ENCODE measurements around the gene RELT. TPM values are rescaled to one million over a fixed set of nuclear protein-coding genes. Genes with fewer than 3 reads are reported as not detected.

Gene RELT
- total and polyA plus RNA-seq, 2 donors (not counting 1 experiment from before 2014, with no cell fraction given): 71.6 to 92.4 TPM

DNA sequence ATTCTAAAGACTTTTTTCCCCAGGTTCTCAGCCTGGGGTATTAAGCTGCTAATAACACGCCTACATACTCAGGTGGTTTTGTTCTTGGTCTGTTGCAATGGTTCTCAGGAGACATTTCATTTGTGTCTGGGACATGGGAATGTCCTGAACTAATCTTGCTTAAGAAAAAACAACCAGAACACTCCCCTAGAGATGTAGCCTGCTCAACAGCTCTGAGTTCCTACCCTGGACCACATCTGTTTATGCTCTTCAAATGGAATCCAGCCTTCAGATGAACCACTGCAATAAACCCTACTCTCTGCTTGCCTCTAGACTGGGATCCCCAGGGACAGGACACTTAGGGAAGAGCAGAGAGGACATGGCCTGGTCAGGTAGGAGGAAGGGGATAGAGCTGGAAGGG lies 29.9 kb downstream of the RELT start:
- H3K27ac Mint-ChIP-seq: peak overlapping the region; percentile 26
- POLR2A ChIA-PET: interaction anchor here (0.6 kb wide), 1 partner anchor 9 kb away, joined by 8 read pairs; no protein-coding TSS in a partner anchor
- H3K27me3 Mint-ChIP-seq: no peaks in the 10 kb centered on the region

DNA sequence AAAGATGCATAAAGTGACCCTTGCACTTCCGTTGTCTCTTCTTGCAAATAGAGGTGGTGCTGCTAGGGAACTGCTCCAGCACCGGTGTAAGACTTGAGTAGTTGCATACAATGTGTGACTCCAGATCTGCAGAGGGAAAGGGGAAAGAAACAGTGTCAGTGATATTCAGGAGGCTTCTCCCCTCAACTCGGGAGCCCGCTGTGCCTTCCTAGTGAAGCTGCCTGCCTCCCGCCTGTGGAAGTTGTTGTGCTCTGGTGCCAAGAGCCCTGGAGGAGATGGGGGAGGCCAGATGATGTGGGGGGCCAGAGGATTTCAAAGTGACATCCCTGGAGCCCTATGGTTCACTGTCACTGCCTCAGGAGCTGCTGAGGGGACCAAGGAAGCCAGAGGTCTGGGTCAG lies 30.4 kb downstream of the RELT start:
- CTCF ChIA-PET: interaction anchor here (1.2 to 1.5 kb wide), 6 partner anchors 13 to 255 kb away, joined by 3 to 7 read pairs (median 6); no protein-coding TSS in a partner anchor
- Histone ChIP-seq H3K79me2 (ENCODE audit: control insufficient read depth, insufficient read depth, low read length) (no peaks in the 10 kb centered on the region), H3K27me3 (replicated peaks in 1 of 4; ENCODE audit: control extremely low read depth in 1 of 4, control insufficient read depth in 3 of 4, insufficient read depth in 4 of 4, low read length in 3 of 4) (no peaks in the 10 kb centered on the region), H3K4me3 (ENCODE audit: control extremely low read depth in 1 of 5, extremely low read depth in 1 of 5, insufficient read depth in 1 of 5, low read depth in 2 of 5, low read length in 4 of 5) (no peak overlapping the region), H2AFZ (ENCODE audit: insufficient read depth, low read depth, low read length, poor library complexity, severe bottlenecking) (no peak overlapping the region), H3K4me1 (ENCODE audit: control insufficient read depth in 2 of 2, insufficient read depth in 2 of 2, low read length in 2 of 2) (no peaks in the 10 kb centered on the region), H3K4me2 (replicated peaks; ENCODE audit: low read depth, low read length, poor library complexity, severe bottlenecking) (no peak overlapping the region), H3K36me3 (replicated peaks in 1 of 2; ENCODE audit: control extremely low read depth in 1 of 2, control insufficient read depth in 1 of 2, extremely low read depth in 1 of 2, insufficient read depth in 2 of 2, low read length in 1 of 2) (peaks cover 0 to 37% of the 10 kb centered on the region in 2 experiments), H3K27ac (ENCODE audit: low read length in 2 of 2) (no peak overlapping the region), H4K20me1 (ENCODE audit: control insufficient read depth, insufficient read depth, low read length, poor library complexity, severe bottlenecking) (no peaks in the 10 kb centered on the region), H3K9ac (ENCODE audit: low read length) (no peak overlapping the region), H3K9me3 (ENCODE audit: control extremely low read depth in 1 of 3, control insufficient read depth in 2 of 3, insufficient read depth in 1 of 3, low read length in 2 of 3) (no peaks in the 10 kb centered on the region)
- intact Hi-C loops (cut with micrococcal nuclease): no loop called here
- POLR2A ChIA-PET: no interaction called here
- no peak for DNase-seq
- TF ChIP-seq, protein P1, sequence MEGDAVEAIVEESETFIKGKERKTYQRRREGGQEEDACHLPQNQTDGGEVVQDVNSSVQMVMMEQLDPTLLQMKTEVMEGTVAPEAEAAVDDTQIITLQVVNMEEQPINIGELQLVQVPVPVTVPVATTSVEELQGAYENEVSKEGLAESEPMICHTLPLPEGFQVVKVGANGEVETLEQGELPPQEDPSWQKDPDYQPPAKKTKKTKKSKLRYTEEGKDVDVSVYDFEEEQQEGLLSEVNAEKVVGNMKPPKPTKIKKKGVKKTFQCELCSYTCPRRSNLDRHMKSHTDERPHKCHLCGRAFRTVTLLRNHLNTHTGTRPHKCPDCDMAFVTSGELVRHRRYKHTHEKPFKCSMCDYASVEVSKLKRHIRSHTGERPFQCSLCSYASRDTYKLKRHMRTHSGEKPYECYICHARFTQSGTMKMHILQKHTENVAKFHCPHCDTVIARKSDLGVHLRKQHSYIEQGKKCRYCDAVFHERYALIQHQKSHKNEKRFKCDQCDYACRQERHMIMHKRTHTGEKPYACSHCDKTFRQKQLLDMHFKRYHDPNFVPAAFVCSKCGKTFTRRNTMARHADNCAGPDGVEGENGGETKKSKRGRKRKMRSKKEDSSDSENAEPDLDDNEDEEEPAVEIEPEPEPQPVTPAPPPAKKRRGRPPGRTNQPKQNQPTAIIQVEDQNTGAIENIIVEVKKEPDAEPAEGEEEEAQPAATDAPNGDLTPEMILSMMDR (IDR thresholded peaks at IDR 0.05): no peak
- no peak for TF ChIP-seq EZH2 (IDR thresholded peaks at IDR 0.05; ENCODE audit: borderline replicate concordance, insufficient read depth, low read depth, low read length, poor library complexity, severe bottlenecking)
- H3K9me3 Mint-ChIP-seq (ENCODE audit: insufficient read depth): no peaks in the 10 kb centered on the region
- peaks cover 2% of the 10 kb centered on the region for H3K4me1 Mint-ChIP-seq
- WGBS (ENCODE audit: insufficient coverage): 96% methylated on average over 5 of the region's 5 CpGs
- no peak overlapping the region for H3K27ac Mint-ChIP-seq
- H3K27me3 Mint-ChIP-seq: no peaks in the 10 kb centered on the region
- no peak for ATAC-seq (ENCODE audit: low read depth)
- H3K4me3 Mint-ChIP-seq: no peak overlapping the region

More for the DNA sequence above, 29.9 kb downstream of the RELT start:
- ATAC-seq (ENCODE audit: low read depth) (no peak), DNase-seq (no peak)
- no CpG with 5 or more reads among the region's 1 CpG for WGBS (ENCODE audit: insufficient coverage)
- no peak overlapping the region for H3K4me2 ChIP-seq (replicated peaks; ENCODE audit: low read depth, low read length, poor library complexity, severe bottlenecking)
- no peak for TF ChIP-seq EZH2 (IDR thresholded peaks at IDR 0.05; ENCODE audit: borderline replicate concordance, insufficient read depth, low read depth, low read length, poor library complexity, severe bottlenecking)
- TF ChIP-seq, protein P1 (IDR thresholded peaks at IDR 0.05): no peak
- CTCF ChIA-PET: interaction anchor here (1.0 to 1.5 kb wide), 5 partner anchors 13 to 254 kb away, joined by 3 to 7 read pairs (median 5); no protein-coding TSS in a partner anchor
- no peak overlapping the region for H2AFZ ChIP-seq (ENCODE audit: insufficient read depth, low read depth, low read length, poor library complexity, severe bottlenecking)
- no peak overlapping the region for H3K4me3 ChIP-seq (ENCODE audit: control extremely low read depth in 1 of 5, extremely low read depth in 1 of 5, insufficient read depth in 1 of 5, low read depth in 2 of 5, low read length in 4 of 5)
- H3K27me3 ChIP-seq (replicated peaks in 1 of 4; ENCODE audit: control extremely low read depth in 1 of 4, control insufficient read depth in 3 of 4, insufficient read depth in 4 of 4, low read length in 3 of 4): no peaks in the 10 kb centered on the region
- no peak overlapping the region for H3K27ac ChIP-seq (ENCODE audit: low read length in 2 of 2)
- no peaks in the 10 kb centered on the region for H3K79me2 ChIP-seq (ENCODE audit: control insufficient read depth, insufficient read depth, low read length)
- H3K36me3 ChIP-seq (replicated peaks in 1 of 2; ENCODE audit: control extremely low read depth in 1 of 2, control insufficient read depth in 1 of 2, extremely low read depth in 1 of 2, insufficient read depth in 2 of 2, low read length in 1 of 2): peaks cover 0 to 37% of the 10 kb centered on the region in 2 experiments
- Mint-ChIP-seq H3K4me3 (no peak overlapping the region), H3K4me1 (peaks cover 2% of the 10 kb centered on the region), H3K9me3 (ENCODE audit: insufficient read depth) (no peaks in the 10 kb centered on the region)
- no peak overlapping the region for H3K9ac ChIP-seq (ENCODE audit: low read length)
- intact Hi-C loops (cut with micrococcal nuclease): no loop called here
- no peaks in the 10 kb centered on the region for H3K9me3 ChIP-seq (ENCODE audit: control extremely low read depth in 1 of 3, control insufficient read depth in 2 of 3, insufficient read depth in 1 of 3, low read length in 2 of 3)
- no peaks in the 10 kb centered on the region for H4K20me1 ChIP-seq (ENCODE audit: control insufficient read depth, insufficient read depth, low read length, poor library complexity, severe bottlenecking)
- no peaks in the 10 kb centered on the region for H3K4me1 ChIP-seq (ENCODE audit: control insufficient read depth in 2 of 2, insufficient read depth in 2 of 2, low read length in 2 of 2)
